Measurements from ENCODE around the gene EIF2S3B. TPM values are rescaled to one million over a fixed set of nuclear protein-coding genes. Genes with fewer than 3 reads are reported as not detected.

EIF2S3B gene
- total RNA-seq, 2 experiments from 2014 or later, result 1.5 to 1.9 TPM

DNA sequence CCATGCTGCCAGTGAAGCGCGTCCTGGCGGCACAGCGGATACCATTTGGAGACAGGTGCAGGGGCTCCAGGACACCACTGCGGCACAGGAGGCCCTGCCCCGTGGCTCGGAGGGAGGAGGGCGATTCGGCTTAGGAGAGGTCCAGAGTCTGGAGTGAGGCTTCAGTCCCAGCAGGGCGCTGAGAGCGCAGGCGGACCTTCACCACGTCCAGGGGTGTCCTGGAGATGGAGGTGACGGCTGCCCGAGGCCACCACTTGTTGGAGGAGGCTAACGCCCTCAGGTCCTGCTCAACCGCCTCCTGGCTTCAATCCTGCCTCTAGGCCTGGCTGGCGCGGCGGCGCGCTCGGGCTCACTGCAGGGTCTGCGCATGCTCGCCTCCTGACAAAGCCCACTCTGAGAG, 45.7 kb downstream of the EIF2S3B start:
- ChIA-PET CTCF (no interaction called here), POLR2A (no interaction called here)

- ChIA-PET CTCF (no interaction called here), POLR2A (interaction anchor here (0.5 to 2.8 kb wide), 7 partner anchors 24 to 242 kb away, joined by 3 to 26 read pairs (median 4); no protein-coding TSS in a partner anchor)
Measured at GRCh38 chr12:10553148-10553547, 47.5 kb downstream of the EIF2S3B start.

DNA sequence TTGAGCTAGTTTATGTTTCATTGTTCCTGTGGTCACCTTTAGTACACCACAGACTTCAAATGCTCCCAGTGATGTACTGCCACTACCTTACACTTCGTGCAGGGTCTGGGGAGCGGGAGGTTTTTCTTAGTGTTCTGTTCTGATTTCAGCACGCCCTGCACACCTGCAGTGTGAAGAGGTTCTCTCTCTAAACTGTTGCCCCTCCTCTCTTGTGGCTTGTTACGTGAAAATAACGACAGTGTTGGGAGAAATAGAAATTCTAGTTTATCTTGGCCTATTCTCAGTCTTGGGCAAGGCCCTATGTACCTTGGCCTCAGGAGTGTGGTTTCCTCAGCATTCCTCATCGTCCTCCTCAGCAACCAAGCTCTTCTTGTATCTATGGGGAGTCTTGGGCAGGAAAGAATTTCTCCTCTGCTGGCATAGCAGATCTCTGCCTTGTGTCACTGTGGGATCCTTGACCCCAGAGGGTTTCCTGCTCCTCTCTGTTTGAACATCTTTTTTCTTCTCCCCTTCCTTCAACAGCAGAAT, 48.6 kb downstream of the EIF2S3B start:
- CTCF ChIA-PET, result no interaction called here
- POLR2A ChIA-PET, result interaction anchor here (0.6 to 2.8 kb wide), 12 partner anchors 55 to 883 kb away, joined by 3 to 26 read pairs (median 4); no protein-coding TSS in a partner anchor

GRCh38 chr12:10554756-10555481, 49.2 kb downstream of the EIF2S3B start:
- ChIA-PET CTCF (no interaction called here), POLR2A (interaction anchor here (0.6 to 2.8 kb wide), 11 partner anchors 55 to 798 kb away, joined by 3 to 26 read pairs (median 4); no protein-coding TSS in a partner anchor)

DNA sequence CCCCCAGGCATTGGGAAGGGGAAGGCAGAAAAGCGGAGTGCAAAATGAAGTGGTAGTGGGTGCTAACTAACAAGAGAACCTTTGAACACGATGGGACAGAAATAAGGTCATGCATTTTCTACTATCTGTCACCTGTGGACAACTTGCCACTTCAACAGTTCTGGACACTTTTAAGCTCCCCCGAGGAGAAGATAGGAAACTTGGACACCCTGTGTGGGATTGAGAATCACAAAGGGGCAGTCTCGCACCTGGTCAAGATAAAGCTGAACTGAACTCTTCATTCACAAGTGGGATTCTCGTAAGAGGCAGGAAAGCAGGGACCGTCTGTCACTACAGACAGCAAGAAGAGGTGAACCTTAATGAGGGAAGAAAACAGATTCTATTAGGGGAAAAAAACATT, 51.6 kb downstream of the EIF2S3B start:
- CTCF ChIA-PET, result interaction anchor here (0.8 kb wide), 1 partner anchor 59 kb away, joined by 3 read pairs; no protein-coding TSS in a partner anchor
- POLR2A ChIA-PET, result interaction anchor here (0.6 to 1.1 kb wide), 3 partner anchors 148 to 252 kb away, joined by 3 to 4 read pairs (median 3); partner anchors contain the start of gene KLRC4

DNA sequence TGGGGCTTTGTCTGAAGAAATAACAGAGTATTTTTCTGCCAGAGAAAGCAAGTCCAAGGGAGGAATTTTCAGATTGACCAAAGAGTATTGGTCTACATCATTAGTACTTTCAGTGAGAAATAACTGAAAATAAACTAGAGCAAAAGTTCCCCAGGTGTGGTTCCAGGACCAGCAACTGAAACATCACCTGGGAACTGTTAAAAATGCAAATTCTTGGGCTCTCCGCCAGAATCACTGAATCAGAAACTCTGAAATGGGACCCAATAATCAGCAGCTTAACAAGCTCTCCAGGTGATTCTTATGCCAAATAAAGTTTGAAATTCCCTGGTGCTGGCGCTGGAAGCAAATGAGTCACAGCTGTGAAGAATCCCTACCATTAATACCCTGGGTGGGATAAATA, 52.1 kb downstream of the EIF2S3B start:
- ChIA-PET CTCF (interaction anchor here (0.6 to 0.8 kb wide), 3 partner anchors 51 to 166 kb away, joined by 3 read pairs; no protein-coding TSS in a partner anchor), POLR2A (interaction anchor here (0.6 to 1.1 kb wide), 5 partner anchors 148 to 252 kb away, joined by 3 to 4 read pairs (median 3); partner anchors contain the start of gene KLRC4)

Other genes starting within 250 kb of the EIF2S3B start
- 10 to 100 TPM; 68.3 to 79.1 TPM for gene KLRD1, start 198.0 kb upstream of the EIF2S3B start, total RNA-seq
- 100 to 1,000 TPM; 125 to 126 TPM for gene KLRK1, start 115.8 kb upstream of the EIF2S3B start, total RNA-seq
- 1 to 10 TPM; 6.6 to 7.6 TPM for gene KLRC4, start 96.1 kb upstream of the EIF2S3B start, total RNA-seq
- 1 to 10 TPM; 1.8 to 3.0 TPM for gene KLRC3, start 85.3 kb upstream of the EIF2S3B start, total RNA-seq
- 1 to 10 TPM; 6.3 to 7.5 TPM for gene KLRC2, start 69.9 kb upstream of the EIF2S3B start, total RNA-seq
- gene KLRC1, start 52.5 kb upstream of the EIF2S3B start, total RNA-seq, result 10 to 100 TPM; 18.4 to 20.5 TPM
- gene MAGOHB, start 107.7 kb downstream of the EIF2S3B start, total RNA-seq, result 100 to 1,000 TPM; 132 to 134 TPM
- 1 to 10 TPM; 1.0 to 1.2 TPM for gene STYK1, start 168.2 kb downstream of the EIF2S3B start, total RNA-seq
- gene YBX3, start 217.4 kb downstream of the EIF2S3B start, total RNA-seq, result 100 to 1,000 TPM; 278 to 283 TPM